ENCODE results near the gene DNAH2. TPM values are rescaled to one million over a fixed set of nuclear protein-coding genes. Genes with fewer than 3 reads are reported as not detected.

Gene DNAH2
- total and polyA plus RNA-seq, 2 of the 13 experiments (the other 11 are each of a cell fraction or from before 2014, with no cell fraction given): not detected

DNA sequence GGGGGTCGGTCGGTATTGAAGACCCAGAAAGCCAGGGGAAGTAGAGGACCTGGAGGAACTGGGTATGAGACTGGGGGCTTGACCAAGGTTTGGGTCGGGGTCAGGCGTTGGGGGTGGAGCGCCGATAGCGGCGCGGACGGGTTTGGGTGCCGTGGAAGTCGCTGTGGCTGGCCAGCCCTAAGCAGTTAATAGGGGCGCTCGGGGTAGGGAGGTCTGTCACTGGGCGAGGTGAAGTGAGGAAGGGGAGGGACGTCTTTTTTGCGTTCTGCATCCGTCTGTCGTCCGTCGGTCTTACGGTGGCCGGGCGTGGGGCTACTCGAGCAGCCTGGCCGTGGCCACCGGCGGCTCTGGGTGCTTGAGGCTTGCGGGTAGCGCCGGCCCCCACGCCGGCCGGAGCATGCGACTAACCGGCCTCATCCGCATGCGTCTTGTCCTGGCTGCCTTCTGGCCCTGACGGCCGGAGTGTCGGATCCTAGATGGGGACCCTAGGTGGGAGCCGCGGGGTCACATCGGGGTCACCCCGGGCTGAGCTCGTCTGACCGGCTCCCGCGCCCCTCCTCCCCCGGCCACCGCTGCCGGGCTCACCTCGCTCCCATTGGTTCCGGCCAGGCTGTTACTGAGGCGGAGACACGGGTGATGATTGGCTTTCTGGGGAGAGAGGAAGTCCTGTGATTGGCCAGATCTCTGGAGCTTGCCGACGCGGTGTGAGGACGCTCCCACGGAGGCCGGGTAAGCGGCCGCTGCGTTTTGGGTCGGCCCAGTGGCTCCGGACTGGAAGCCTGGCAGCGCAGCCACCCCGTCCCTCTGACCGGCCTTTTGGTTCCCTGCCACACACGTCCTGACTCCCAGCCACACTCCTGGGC lies 127.0 kb downstream of the DNAH2 start (continued):
- TF ChIP-seq CBX5 (CRISPR knock-in tag; IDR thresholded peaks at IDR 0.05; ENCODE audit: borderline replicate concordance) (no peak; the same call in 1 of the 2 replicates), ZNF441 (CRISPR knock-in tag; IDR thresholded peaks at IDR 0.05; ENCODE audit: borderline replicate concordance) (no peak), HCFC1 (IDR thresholded peaks at IDR 0.05; ENCODE audit: low read depth, low read length) (no peak), ZNF879 (CRISPR knock-in tag; IDR thresholded peaks at IDR 0.05) (no peak), HNF4A (CRISPR knock-in tag; IDR thresholded peaks at IDR 0.05) (no peak), HIVEP1 (CRISPR knock-in tag; IDR thresholded peaks at IDR 0.05) (no peak), TAF15 (IDR thresholded peaks at IDR 0.05; ENCODE audit: low read depth, low read length, poor library complexity, severe bottlenecking) (no peak), KDM3A (CRISPR knock-in tag; IDR thresholded peaks at IDR 0.05; ENCODE audit: low read depth) (no peak), ZNF619 (CRISPR knock-in tag; IDR thresholded peaks at IDR 0.05) (no peak), ZNF7 (CRISPR knock-in tag; IDR thresholded peaks at IDR 0.05) (no peak), ZSCAN29 (CRISPR knock-in tag; conservative IDR thresholded peaks at IDR 0.05) (no peak), SP2 (CRISPR knock-in tag; IDR thresholded peaks at IDR 0.05) (peak; percentile 83), ATM (IDR thresholded peaks at IDR 0.05; ENCODE audit: borderline replicate concordance) (no peak), HDAC1 (CRISPR knock-in tag; IDR thresholded peaks at IDR 0.05) (peak; percentile 53; the same call in 1 of the 2 replicates), AGO1 (IDR thresholded peaks at IDR 0.05; ENCODE audit: low read depth, low read length, poor library complexity, severe bottlenecking) (peak; percentile 68), EP300 (IDR thresholded peaks at IDR 0.05; ENCODE audit: low read depth in 2 of 2, low read length in 2 of 2) (no peak), EP300 (CRISPR knock-in tag; IDR thresholded peaks at IDR 0.05; ENCODE audit: borderline replicate concordance) (no peak), HDAC2 (CRISPR knock-in tag; IDR thresholded peaks at IDR 0.05) (peak; percentile 22), ADNP (CRISPR knock-in tag; IDR thresholded peaks at IDR 0.05) (no peak), MTA3 (CRISPR knock-in tag; IDR thresholded peaks at IDR 0.05) (no peak), SOX6 (IDR thresholded peaks at IDR 0.05) (no peak), SOX6 (CRISPR knock-in tag; IDR thresholded peaks at IDR 0.05) (no peak; the same call in 1 of the 2 replicates), PHB2 (IDR thresholded peaks at IDR 0.05; ENCODE audit: partially characterized antibody) (no peak), GTF3A (CRISPR knock-in tag; conservative IDR thresholded peaks at IDR 0.05) (no peak), CREB1 (IDR thresholded peaks at IDR 0.05) (peak; percentile 78), CREB1 (CRISPR knock-in tag; IDR thresholded peaks at IDR 0.05) (no peak), ZNF674 (CRISPR knock-in tag; IDR thresholded peaks at IDR 0.05; ENCODE audit: low read depth) (no peak), RBFOX2 (IDR thresholded peaks at IDR 0.05; ENCODE audit: low read depth, low read length) (peak; percentile 90), PHF5A (CRISPR knock-in tag; IDR thresholded peaks at IDR 0.05; ENCODE audit: low read depth, unreplicated experiment) (no peak)
- TF ChIP-seq, protein P1, sequence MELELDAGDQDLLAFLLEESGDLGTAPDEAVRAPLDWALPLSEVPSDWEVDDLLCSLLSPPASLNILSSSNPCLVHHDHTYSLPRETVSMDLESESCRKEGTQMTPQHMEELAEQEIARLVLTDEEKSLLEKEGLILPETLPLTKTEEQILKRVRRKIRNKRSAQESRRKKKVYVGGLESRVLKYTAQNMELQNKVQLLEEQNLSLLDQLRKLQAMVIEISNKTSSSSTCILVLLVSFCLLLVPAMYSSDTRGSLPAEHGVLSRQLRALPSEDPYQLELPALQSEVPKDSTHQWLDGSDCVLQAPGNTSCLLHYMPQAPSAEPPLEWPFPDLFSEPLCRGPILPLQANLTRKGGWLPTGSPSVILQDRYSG (CRISPR knock-in tag; IDR thresholded peaks at IDR 0.05): no peak
- TF ChIP-seq, protein P2, sequence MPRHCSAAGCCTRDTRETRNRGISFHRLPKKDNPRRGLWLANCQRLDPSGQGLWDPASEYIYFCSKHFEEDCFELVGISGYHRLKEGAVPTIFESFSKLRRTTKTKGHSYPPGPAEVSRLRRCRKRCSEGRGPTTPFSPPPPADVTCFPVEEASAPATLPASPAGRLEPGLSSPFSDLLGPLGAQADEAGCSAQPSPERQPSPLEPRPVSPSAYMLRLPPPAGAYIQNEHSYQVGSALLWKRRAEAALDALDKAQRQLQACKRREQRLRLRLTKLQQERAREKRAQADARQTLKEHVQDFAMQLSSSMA (CRISPR knock-in tag; IDR thresholded peaks at IDR 0.05): 0 out of 2 replicates have a peak, but pooled peaks have one; percentile 21
